A549 (cell line): ENCODE results near the gene ASIC2. TPM values are rescaled to one million over a fixed set of nuclear protein-coding genes. Genes with fewer than 3 reads are reported as not detected.
A peak's percentile ranks its signal among the peaks of the same experiment; 100 is the strongest.

Experiments
- ATAC-seq, 2 experiments: fragments of 200-7000 bp in 1 of 2; fragments of >200 bp in 1 of 2; cut with Nextera tagmentation in 1 of 2; cut with Tn5 transposase in 1 of 2; 3 replicates each; pipeline versions ENCODE4 v1.8.0 to v1.9.1; 2018 to 2020; ENCODE audit warnings: mild to moderate bottlenecking in 1 of 2, moderate library complexity in 1 of 2
- CTCF ChIA-PET: fragments of 300-600 bp; sonication (Branson Sonifier 250); formaldehyde crosslinking; extraction: SDS; loops from one replicate; lab custom pipeline; 2021; ENCODE audit warnings: antibody characterized with exemption, inconsistent platforms; lab: Yijun Ruan, JAX
- POLR2A ChIA-PET: fragments of 350-600 bp; formaldehyde crosslinking; extraction: SDS; loops from one replicate; lab custom pipeline; 2021; ENCODE audit warnings: antibody characterized with exemption, inconsistent platforms; lab: Yijun Ruan, JAX
- DNase-seq, 2 experiments: peaks; one replicate each; pipeline versions ENCODE4 v3.0.0 to v3.0.0-alpha.2; 2011 to 2016; ENCODE audit warnings: low read depth in 1 of 2, low spot score in 1 of 2
- FAIRE-seq: peaks from 2 replicates; lab custom pipeline; 2011; peaks lifted over from hg19 to GRCh38; lab: Jason Lieb, UNC
- H3K27ac ChIP-seq, 2 experiments: fragments of >200 bp; sonication (Bioruptor Twin); formaldehyde crosslinking; 3 replicates each; pipeline ENCODE4 v1.5.1; 2016 to 2017
- H3K4me1 ChIP-seq: fragments of >200 bp; sonication (Bioruptor Twin); formaldehyde crosslinking; 3 replicates; pipeline ENCODE4 v1.6.1; 2016
- H3K4me2 ChIP-seq: fragments of >200 bp; sonication (Bioruptor Twin); formaldehyde crosslinking; 3 replicates; pipeline ENCODE4 v1.6.1; 2016
- H3K4me3 ChIP-seq: fragments of >200 bp; sonication (Bioruptor Twin); formaldehyde crosslinking; 3 replicates; pipeline ENCODE4 v1.5.1; 2016
- H3K9me3 ChIP-seq: fragments of >200 bp; sonication (Bioruptor Twin); formaldehyde crosslinking; 3 replicates; pipeline ENCODE4 v1.6.1; 2016
- BHLHE40 ChIP-seq: IDR thresholded peaks from 2 replicates; pipeline ENCODE4 v1.6.1; 2012; ENCODE audit warnings: low read depth, low read length, inconsistent platforms
- CEBPB ChIP-seq, 2 experiments: fragments of >200 bp in 1 of 2; sonication (Bioruptor Twin) in 1 of 2; formaldehyde crosslinking in 1 of 2; IDR thresholded peaks; 2 replicates each; pipeline ENCODE4 v1.6.1; 2012 to 2016
- EP300 ChIP-seq, 2 experiments: fragments of >200 bp; sonication (Bioruptor Twin); formaldehyde crosslinking; IDR thresholded peaks; 2 replicates in 1 of 2; 3 replicates in 1 of 2; pipeline ENCODE4 v1.6.1; 2016 to 2017
- ESRRA ChIP-seq: fragments of 150-350 bp; IDR thresholded peaks from 2 replicates; pipeline ENCODE4 v1.6.1; 2014; ENCODE audit warnings: mild to moderate bottlenecking, low read length, borderline replicate concordance
- FOSL2 ChIP-seq, 2 experiments: fragments of 450-650 bp in 1 of 2; fragments of >200 bp in 1 of 2; sonication (Bioruptor Twin) in 1 of 2; formaldehyde crosslinking; IDR thresholded peaks; 2 replicates each; pipeline versions ENCODE4 v1.5.0 to v1.6.1; 2016 to 2020; ENCODE audit warnings: mild to moderate bottlenecking in 1 of 2, moderate library complexity in 1 of 2
- FOXS1 ChIP-seq: fragments of 250-450 bp; sonication (Bioruptor Pico); IDR thresholded peaks from 2 replicates; pipeline ENCODE4 v1.5.0; 2020; ENCODE audit warnings: mild to moderate bottlenecking, moderate library complexity
- HOXA7 ChIP-seq: fragments of 250-450 bp; sonication (Bioruptor Pico); IDR thresholded peaks from 2 replicates; pipeline ENCODE4 v1.5.0; 2020; ENCODE audit warnings: mild to moderate bottlenecking, moderate library complexity
- PBX3 ChIP-seq: IDR thresholded peaks from 2 replicates; pipeline ENCODE4 v1.6.1; 2012
- POLR2A ChIP-seq: IDR thresholded peaks from 2 replicates; pipeline ENCODE4 v1.6.1; 2012; ENCODE audit warnings: mild to moderate bottlenecking, low read length
- RAD21 ChIP-seq, 2 experiments: fragments of >200 bp in 1 of 2; sonication (Bioruptor Twin) in 1 of 2; formaldehyde crosslinking in 1 of 2; IDR thresholded peaks in 1 of 2; conservative IDR thresholded peaks in 1 of 2; 2 replicates in 1 of 2; 3 replicates in 1 of 2; pipeline ENCODE4 v1.6.1; 2012 to 2018; ENCODE audit warnings: inconsistent platforms in 1 of 2
- RARB ChIP-seq: fragments of 250-450 bp; sonication (Bioruptor Pico); IDR thresholded peaks from 2 replicates; pipeline ENCODE4 v1.8.0; 2021; ENCODE audit warnings: mild to moderate bottlenecking, moderate library complexity
- RFX5 ChIP-seq: fragments of 450-650 bp; IDR thresholded peaks from 2 replicates; pipeline ENCODE4 v1.7.1; 2014; ENCODE audit warnings: antibody characterized with exemption, mild to moderate bottlenecking, moderate library complexity
- SMC3 ChIP-seq: fragments of >200 bp; sonication (Bioruptor Twin); formaldehyde crosslinking; IDR thresholded peaks from 3 replicates; pipeline ENCODE4 v1.6.1; 2018; ENCODE audit warnings: inconsistent platforms
- TP53 ChIP-seq: fragments of 250-450 bp; sonication (Bioruptor Pico); IDR thresholded peaks from 2 replicates; pipeline ENCODE4 v1.5.0; 2021; ENCODE audit warnings: mild to moderate bottlenecking, moderate library complexity
- WGBS: methylation state at CpG from one replicate; pipeline ENCODE4 v1.1.6; 2017; ENCODE audit errors: missing lambda C conversion rate; 5-methylcytosine and 5-hydroxymethylcytosine counted together
- polyA minus RNA-seq: library from RNA; depleted of rRNA, polyadenylated mRNA; stranded (reverse); fragments of >200 nt; gene quantifications from 2 replicates; pipeline ENCODE4 v1.2.3, GENCODE V29; 2011; rRNA and poly(A)+ RNA removed
- polyA plus RNA-seq, 4 experiments: library from polyadenylated mRNA; depleted of rRNA in 3 of 4; stranded (reverse); fragments of >200 nt; fragmentation: RNase III in 1 of 4; extraction: RNeasy Plus Mini Kit Qiagen cat#74134 plus additional on column Dnase treatment in 1 of 4; gene quantifications; 2 replicates in 3 of 4; 3 replicates in 1 of 4; pipeline ENCODE4 v1.2.3, GENCODE V29; 2011 to 2017

ASIC2 gene
- 1.9 and 2.2 TPM in 2 replicates for polyA plus RNA-seq (2011; rRNA removed)
- 1.0 and 1.5 TPM in 2 replicates for polyA plus RNA-seq (2012; cell fraction: cytosol; rRNA removed)
- 1.3 and 1.7 TPM in 2 replicates for polyA plus RNA-seq (2012; cell fraction: nucleus; rRNA removed)
- 1.5 to 1.9 TPM (median 1.6 TPM) in 3 replicates for polyA plus RNA-seq (2017; fragmentation: RNase III; extraction: RNeasy Plus Mini Kit Qiagen cat#74134 plus additional on column Dnase treatment)
- polyA minus RNA-seq, result 2.8 and 3.7 TPM in 2 replicates

GRCh38 chr17:33292981-33293867 is at the start of gene ASIC2:
TSS of gene ASIC2 (minus strand) at chr17:33293295.
- ATAC-seq (peak; percentile 74 to 82), DNase-seq (peak; percentile 40 to 72), FAIRE-seq (no peak)
- peak within 1 kb of the TSS; percentile 57 for H3K4me3 ChIP-seq
- CTCF ChIA-PET, result interaction anchor here (0.6 to 9.1 kb wide), 55 partner anchors 9 to 416 kb away, joined by 3 to 80 read pairs (median 5); partner anchors contain the start of gene MYO1D
- peak within 1 kb of the TSS; percentile 99 for H3K4me2 ChIP-seq
- POLR2A ChIA-PET, result no interaction called here
- WGBS, result 10% methylated on average over 52 of the region's 68 CpGs
- peak within 1 kb of the TSS; percentile 76 to 88 for H3K27ac ChIP-seq
- no peak for TF ChIP-seq ESRRA
- TF ChIP-seq RAD21 (conservative IDR thresholded peaks at IDR 0.05 in 1 of 2, IDR thresholded peaks at IDR 0.05 in 1 of 2), result peak; percentile 33 to 45; a peak in 4 of 5 replicates
- no peak for TF ChIP-seq RARB (CRISPR knock-in tag)
- peak; percentile 40; the same call in 2 of the 3 replicates for TF ChIP-seq SMC3
- TF ChIP-seq POLR2A, result peak; percentile 13; the same call in 1 of the 2 replicates
- no peaks in the 10 kb centered on the region; the same call in 1 of the 3 replicates for H3K4me1 ChIP-seq
- no peaks in the 10 kb centered on the region for H3K9me3 ChIP-seq

GRCh38 chr17:33342025-33342424 is 48.9 kb upstream of the ASIC2 start:
- no peak overlapping the region for H3K27ac ChIP-seq
- H3K4me2 ChIP-seq, result no peak overlapping the region
- H3K4me3 ChIP-seq, result no peak overlapping the region
- H3K9me3 ChIP-seq, result no peaks in the 10 kb centered on the region
- FAIRE-seq (no peak), DNase-seq (no peak), ATAC-seq (no peak)
- ChIA-PET CTCF (interaction anchor here (1.3 kb wide), 1 partner anchor 28 kb away, joined by 3 read pairs; no protein-coding TSS in a partner anchor), POLR2A (no interaction called here)
- TF ChIP-seq PBX3, result no peak
- TF ChIP-seq FOXS1 (CRISPR knock-in tag), result no peak
- WGBS, result 0% methylated on average over 3 of the region's 3 CpGs
- H3K4me1 ChIP-seq, result no peaks in the 10 kb centered on the region

- no peaks in the 10 kb centered on the region for H3K9me3 ChIP-seq
- DNase-seq (no peak), ATAC-seq (no peak), FAIRE-seq (no peak)
- ChIA-PET CTCF (interaction anchor here (0.6 kb wide), 1 partner anchor 300 kb away, joined by 3 read pairs; no protein-coding TSS in a partner anchor), POLR2A (no interaction called here)
- no peak overlapping the region for H3K27ac ChIP-seq
- no peaks in the 10 kb centered on the region for H3K4me1 ChIP-seq
- TF ChIP-seq TP53 (CRISPR knock-in tag) (no peak), FOSL2 (IDR thresholded peaks at IDR 0.05) (no peak), FOSL2 (CRISPR knock-in tag; IDR thresholded peaks at IDR 0.05) (no peak), CEBPB (IDR thresholded peaks at IDR 0.05) (no peak), BHLHE40 (no peak), HOXA7 (CRISPR knock-in tag) (no peak), EP300 (IDR thresholded peaks at IDR 0.05) (no peak)
- 10% methylated on average over 4 of the region's 4 CpGs for WGBS
- no peak overlapping the region for H3K4me3 ChIP-seq
- no peak overlapping the region for H3K4me2 ChIP-seq
These were observed 45.1 kb upstream of the ASIC2 start for GRCh38 chr17:33338242-33338641.

GRCh38 chr17:33335491-33336173 is 42.5 kb upstream of the ASIC2 start:
- peak in 1 of 2 experiments; percentile 33 for DNase-seq
- no peak for FAIRE-seq
- Histone ChIP-seq H3K4me1 (no peaks in the 10 kb centered on the region), H3K9me3 (peaks cover 3% of the 10 kb centered on the region; the same call in 1 of the 3 replicates), H3K4me2 (no peak overlapping the region), H3K4me3 (no peak overlapping the region), H3K27ac (no peak overlapping the region)
- no peak for TF ChIP-seq RFX5
- WGBS, result 8% methylated on average over 5 of the region's 5 CpGs
- ATAC-seq, result peak; percentile 74 to 85
- POLR2A ChIA-PET, result no interaction called here
- CTCF ChIA-PET, result interaction anchor here (0.9 to 1.1 kb wide), 2 partner anchors 9 to 207 kb away, joined by 3 read pairs; no protein-coding TSS in a partner anchor
